RWPE1 (cell line): ENCODE data around the gene FGF14.
"Not testable (repeated sequence)": the region's sequence is repeated elsewhere in the genome, so short reads cannot be mapped to it uniquely, and the experiment has no call there.

Experiments used
- CTCF ChIA-PET: fragments of 350-600 bp; sonication (Branson Sonifier 250); formaldehyde crosslinking; extraction: SDS; loops from one replicate; lab custom pipeline; 2021; lab: Yijun Ruan, JAX
- POLR2A ChIA-PET: fragments of 400-600 bp; formaldehyde crosslinking; extraction: SDS; loops from one replicate; lab custom pipeline; 2020; ENCODE audit warnings: antibody characterized with exemption; ENCODE audit not compliant: low non-redundant PET; lab: Yijun Ruan, JAX
- DNase-seq: peaks from one replicate; pipeline ENCODE4 v3.0.0; 2012; ENCODE audit warnings: low spot score
- H3K27ac ChIP-seq: fragments of 450-650 bp; 2 replicates; pipeline ENCODE4 v1.5.1; 2017
- CTCF ChIP-seq: fragments of 450-650 bp; conservative IDR thresholded peaks from 2 replicates; pipeline ENCODE4 v1.5.1; 2017; ENCODE audit warnings: low read depth, mild to moderate bottlenecking

FGF14 gene

DNA sequence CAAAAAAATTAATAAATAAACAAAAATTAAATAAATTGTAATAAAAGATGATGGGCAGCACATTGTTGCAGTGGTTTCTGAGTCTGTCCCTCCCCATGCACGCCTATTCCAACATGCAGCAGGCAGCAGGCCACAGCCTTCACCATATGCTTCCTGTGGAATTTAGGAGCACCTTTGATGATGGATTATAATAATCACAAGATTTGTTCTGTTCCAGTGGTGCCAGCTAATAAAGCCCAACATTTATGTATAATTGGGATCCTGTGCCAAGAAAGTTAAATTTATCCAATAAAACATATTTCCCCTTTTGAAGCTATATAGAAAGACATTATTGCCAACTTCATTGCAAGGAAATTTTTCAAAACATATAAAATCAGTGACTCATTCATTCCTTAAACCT, 328.6 kb downstream of the FGF14 start:
- H3K27ac ChIP-seq, result no peak overlapping the region
- no peak for DNase-seq
- ChIA-PET POLR2A (no interaction called here), CTCF (no interaction called here)
- TF ChIP-seq CTCF, result no peak

DNA sequence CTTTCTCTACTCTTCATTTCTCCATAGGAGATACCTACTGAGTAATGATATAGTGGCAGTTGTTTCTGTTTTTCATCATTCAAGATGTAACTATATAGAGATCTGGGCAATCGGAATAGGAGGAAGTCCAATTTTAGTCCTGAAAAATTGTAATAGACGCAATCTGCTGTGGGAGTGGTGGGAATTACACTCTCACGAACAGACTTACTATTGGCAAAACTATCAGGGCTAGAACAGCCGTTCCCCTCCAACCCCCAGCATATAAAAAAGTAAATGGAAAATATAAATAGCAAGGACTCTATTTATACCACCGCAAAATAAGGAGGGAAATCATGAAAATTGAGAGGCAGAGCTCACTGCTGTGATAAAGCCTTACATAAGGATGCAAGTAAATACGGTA, 330.1 kb downstream of the FGF14 start:
- TF ChIP-seq CTCF, result no peak
- H3K27ac ChIP-seq, result no peak overlapping the region
- POLR2A ChIA-PET, result no interaction called here
- CTCF ChIA-PET, result no interaction called here
- no peak for DNase-seq

- POLR2A ChIA-PET, H3K27ac ChIP-seq, DNase-seq, CTCF ChIA-PET: not testable (repeated sequence)
These were observed 333.5 kb downstream of the FGF14 start for GRCh38 chr13:102068323-102068722.

- CTCF ChIA-PET, result no interaction called here
- POLR2A ChIA-PET, result no interaction called here
- H3K27ac ChIP-seq, result no peak overlapping the region
- no peak for DNase-seq
- no peak for TF ChIP-seq CTCF
These were observed 346.6 kb downstream of the FGF14 start for GRCh38 chr13:102055090-102055779.

DNA sequence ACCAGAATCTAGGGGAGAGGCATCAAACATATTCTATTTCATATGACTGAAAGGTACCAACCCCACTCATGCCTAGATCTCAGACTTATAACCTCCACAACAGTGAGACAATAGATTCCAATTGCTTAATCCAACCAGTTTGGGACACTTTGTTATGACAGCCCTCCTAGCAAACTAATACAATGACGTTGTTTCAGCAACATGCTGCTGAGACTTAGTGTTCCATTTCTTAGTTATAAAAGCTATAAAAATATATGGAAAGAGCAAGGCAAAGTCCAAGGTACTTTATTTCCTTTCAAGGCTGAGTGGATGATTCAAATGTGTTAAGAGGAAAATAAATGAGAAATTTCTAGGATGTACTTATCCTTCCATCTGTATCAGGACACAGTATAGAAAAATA, 352.0 kb downstream of the FGF14 start:
- DNase-seq, result no peak
- CTCF ChIA-PET, result no interaction called here

GRCh38 chr13:102045731-102046130, 356.1 kb downstream of the FGF14 start:
- POLR2A ChIA-PET, result no interaction called here
- no peak overlapping the region for H3K27ac ChIP-seq
- CTCF ChIA-PET, result interaction anchor here (0.6 kb wide), 1 partner anchor 483 kb away, joined by 4 read pairs; no protein-coding TSS in a partner anchor
- no peak for TF ChIP-seq CTCF
- no peak for DNase-seq

More for the DNA sequence above, 352.0 kb downstream of the FGF14 start:
- POLR2A ChIA-PET, result no interaction called here
- no peak overlapping the region for H3K27ac ChIP-seq
- TF ChIP-seq CTCF, result no peak

GRCh38 chr13:102042746-102043145, 359.1 kb downstream of the FGF14 start:
- no peak for TF ChIP-seq CTCF
- POLR2A ChIA-PET, result no interaction called here
- CTCF ChIA-PET, result no interaction called here
- DNase-seq, result no peak
- no peak overlapping the region for H3K27ac ChIP-seq
